HG02943 (cell line): Measurements from ENCODE around the gene CRB3.
"Not testable (repeated sequence)": the region's sequence is repeated elsewhere in the genome, so short reads cannot be mapped to it uniquely, and the experiment has no call there.

Source experiments
- ATAC-seq: cut with Tn5 transposase; IDR thresholded peaks from one replicate; pipeline ENCODE4 v1.9.1; 2021; ENCODE audit warnings: mild to moderate bottlenecking, low read depth, moderate library complexity; ENCODE audit not compliant: unreplicated experiment

CRB3 gene

GRCh38 chr19:6489278-6490061 is 25.4 kb downstream of the CRB3 start:
- ATAC-seq: no peak

DNA sequence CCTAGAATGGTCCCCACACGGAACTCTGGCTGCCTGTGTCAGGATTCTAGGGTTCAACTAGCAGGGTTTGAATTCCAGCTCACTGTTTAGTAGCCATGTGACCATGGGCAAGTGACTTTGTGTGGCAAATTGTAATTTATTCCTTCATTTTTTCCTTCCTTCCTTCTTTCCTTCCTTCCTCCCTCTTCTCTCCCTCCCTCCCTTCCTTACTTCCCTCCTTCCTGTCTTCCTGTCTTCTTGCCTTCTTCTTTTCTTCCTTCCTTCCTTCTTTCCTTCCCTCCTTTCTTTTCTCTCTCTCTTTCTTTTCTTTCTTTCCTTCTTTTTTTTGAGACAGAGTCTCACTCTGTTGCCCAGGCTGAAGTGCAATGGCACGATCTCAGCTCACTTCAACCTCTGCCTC is 26.1 kb downstream of the CRB3 start:
- no peak for ATAC-seq

DNA sequence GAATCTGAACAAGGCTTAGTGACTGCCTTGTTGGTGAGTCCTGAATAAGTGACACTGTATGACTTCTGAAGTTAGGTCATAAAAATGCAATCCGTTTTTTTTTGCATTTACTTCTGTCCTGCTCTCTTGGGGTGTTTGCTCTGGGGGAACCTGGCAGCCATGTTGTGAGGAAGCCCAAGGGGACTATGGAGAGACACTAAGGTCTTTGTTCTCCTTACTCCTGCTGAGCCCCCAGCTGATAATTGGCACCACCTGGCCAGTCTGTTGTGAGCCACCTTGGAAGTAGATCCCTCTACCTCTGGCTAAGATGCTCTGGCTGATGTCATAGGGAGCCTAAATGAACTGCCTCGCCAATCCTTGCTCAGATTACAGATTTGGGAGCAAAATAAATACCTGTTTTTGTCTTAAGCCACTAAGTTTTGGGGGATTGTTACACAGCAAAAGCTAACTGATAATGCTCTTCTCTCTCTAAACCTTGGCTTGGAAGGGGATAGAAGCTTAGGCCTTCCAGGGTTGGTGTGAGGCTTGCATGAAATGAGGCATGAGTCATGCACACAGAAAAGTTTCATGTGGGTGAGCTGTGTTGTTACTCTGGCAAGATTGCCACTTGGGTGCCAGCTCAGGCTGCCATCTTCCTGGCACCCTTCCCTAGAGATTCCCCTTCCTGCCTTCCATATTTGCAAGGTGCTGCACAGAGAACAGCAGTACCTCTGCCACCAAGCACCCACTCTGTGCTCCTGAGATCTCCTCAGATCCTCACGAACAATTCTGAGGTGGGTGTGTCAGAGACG is 27.9 kb downstream of the CRB3 start:
- no peak for ATAC-seq

DNA sequence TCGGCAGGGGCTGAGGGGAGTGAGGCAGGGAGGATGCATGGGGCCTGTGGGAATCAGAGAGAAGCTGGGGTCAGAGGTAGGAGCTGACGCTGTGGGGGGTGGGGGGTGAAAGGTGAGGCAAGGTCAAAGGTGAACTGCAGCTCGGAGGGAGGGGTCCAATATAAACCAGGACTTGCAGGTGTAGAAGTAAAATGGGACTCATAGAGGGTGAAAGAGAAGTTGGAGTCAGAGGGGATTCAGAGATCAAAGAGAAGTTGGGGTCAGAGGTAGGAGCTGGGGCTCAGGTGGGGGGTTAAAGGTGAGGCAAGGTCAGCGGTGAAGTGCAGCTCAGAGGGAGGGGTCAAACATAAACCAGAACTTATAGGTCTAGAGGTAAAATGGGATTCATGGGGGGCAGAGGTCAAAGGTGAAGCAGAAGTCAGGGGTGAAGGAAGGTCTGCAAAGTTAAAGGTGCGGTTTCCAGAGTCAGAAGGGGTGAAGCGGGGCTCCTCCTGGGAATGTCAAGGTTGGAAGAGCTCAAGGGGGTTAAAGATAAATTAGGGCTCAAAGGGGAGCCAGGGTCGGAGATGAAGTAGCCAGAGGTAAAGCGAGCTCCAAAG is 30.5 kb downstream of the CRB3 start:
- ATAC-seq: no peak

DNA sequence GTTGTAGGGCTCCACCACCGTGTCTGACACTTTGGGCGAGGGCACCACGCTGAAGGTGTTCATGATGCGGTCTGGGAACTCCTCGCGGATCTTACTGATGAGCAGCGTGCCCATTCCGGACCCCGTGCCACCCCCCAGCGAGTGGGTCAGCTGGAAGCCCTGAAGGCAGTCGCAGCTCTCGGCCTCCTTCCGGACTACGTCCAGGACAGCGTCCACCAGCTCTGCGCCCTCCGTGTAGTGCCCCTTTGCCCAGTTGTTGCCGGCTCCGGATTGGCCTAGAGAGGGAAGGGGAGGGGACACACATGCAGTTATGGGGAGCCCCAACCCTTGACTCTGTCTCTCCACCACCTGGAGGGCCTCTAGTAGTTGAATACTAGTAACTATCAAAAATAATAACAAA is 31.9 kb downstream of the CRB3 start:
- no peak for ATAC-seq

DNA sequence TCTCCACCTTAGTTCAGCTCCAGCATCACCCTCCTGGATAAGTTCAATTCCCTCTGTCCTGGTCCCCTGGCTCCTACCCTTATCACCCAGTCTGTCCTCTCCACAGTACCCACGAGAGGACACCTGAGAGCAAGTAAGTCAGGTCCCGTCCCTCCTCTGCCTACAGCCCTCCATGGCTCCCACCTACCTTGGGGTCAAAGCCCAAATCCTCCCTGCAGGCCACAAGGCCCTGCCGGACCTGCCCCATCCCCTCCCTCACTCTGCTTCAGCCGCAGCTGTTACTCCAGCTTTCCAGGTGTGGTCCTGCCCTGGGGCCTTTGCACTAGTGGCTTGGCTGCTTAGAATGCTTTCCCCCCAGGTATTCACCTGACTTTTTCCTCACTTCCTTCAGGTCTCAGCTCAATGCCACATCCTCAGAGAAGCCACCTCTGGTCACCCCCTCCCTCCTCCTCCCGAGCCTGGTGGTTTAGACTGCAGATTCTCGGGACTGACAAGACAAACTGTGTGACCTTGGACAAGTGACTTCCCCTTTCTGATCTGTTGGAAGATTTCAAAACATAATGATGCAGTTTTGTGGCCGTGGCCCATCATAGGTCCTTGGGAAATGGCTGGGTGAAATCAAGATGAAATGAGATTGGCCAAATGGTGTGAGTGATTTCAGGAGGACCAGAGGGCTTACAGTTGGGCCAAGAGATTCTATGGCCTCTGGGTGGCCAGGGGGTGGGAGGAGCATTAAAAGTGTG is 34.4 kb downstream of the CRB3 start:
- ATAC-seq: no peak

GRCh38 chr19:6499052-6499790 is 35.1 kb downstream of the CRB3 start:
- no peak for ATAC-seq

GRCh38 chr19:6500837-6501739 is 37.0 kb downstream of the CRB3 start:
- no peak for ATAC-seq

DNA sequence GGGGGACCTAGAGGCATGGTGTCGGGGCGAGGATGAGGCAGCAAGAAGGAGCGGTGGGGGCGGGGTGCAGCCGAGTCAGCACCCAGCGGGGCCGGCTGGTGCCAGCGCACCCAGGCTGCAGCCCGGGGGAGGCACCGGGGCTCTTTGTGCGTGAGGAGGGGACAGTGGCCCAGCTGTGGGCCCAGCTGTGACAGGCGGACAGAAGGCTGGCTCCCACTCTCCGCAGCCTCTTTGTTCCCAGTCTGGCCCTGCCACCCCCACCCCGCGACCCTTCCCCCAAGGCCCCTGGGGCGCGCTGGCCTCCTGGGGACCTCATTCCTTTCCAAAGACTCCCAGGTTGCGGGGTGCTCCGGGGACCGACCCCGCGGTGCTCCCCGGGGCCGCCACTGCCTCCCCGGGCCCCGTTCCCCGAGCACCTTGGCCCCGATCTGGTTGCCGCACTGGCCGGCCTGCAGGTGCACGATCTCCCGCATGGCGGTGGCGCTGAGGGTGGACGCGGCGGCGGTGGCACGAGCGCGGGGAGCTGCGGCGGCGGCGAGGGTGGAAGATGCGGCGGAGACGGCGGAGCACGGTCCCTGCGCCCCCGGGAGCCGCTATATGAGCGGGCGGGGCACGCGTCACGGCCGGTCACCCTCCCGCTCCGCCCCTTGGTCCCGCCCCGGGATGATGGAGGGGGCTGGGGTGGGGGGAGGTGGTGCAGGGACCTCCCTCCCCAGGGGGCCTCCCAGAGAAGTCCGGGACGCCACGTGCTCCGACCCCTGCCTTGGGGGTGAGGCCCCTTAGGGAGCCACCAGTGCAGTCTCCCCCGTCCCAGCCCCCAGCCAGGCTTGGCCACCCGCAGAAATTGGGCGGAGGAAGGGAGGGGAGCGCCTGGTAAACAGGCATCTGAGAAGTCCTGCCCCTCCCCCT is 37.9 kb downstream of the CRB3 start, which contains the start of gene TUBB4A:
Gene TUBB4A, minus strand, starts transcription at position 570 of the 909 bp plus-strand sequence. Its CDS starts 97 bp downstream, at position 473.
- no peak for ATAC-seq

DNA sequence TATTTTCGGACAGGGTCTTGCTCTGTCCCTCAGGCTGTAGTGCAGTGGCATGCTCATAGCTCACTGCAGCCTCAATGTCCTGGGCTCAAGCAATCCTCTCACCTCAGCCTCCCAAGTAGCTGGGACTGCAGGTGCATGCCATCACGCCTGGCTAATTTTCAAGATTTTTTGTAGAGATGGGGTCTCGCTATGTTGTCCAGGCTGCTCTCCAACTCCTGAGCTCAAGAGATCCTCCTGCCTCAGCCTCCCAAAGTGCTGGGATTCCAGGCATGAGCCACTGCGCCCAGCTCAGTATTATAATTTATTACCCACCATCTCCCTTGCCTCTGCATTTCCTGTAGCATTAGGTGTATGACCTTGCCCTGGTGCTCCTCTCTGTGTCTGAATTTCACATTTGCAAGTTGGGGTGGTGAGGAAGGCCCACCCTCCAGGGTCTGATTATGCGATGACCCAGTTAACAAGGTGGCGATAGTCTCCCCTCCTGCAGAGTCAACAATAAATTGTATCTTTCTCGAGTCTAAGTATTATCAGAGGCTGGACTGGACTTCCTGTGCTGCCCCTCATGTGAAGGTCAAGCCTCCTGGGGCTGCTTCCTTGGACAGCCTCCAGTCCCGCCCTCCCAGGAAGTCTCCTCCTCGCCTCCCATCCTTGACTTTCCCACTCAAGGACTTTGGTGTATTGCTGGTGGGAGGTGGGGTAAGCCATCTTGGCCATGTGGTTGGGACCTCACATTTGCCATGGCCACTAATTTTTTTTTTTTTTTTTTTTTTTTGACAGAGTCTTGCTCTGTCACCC is 39.5 kb downstream of the CRB3 start:
- ATAC-seq: no peak

GRCh38 chr19:6508028-6508771 is 44.1 kb downstream of the CRB3 start:
- not testable (repeated sequence) for ATAC-seq

DNA sequence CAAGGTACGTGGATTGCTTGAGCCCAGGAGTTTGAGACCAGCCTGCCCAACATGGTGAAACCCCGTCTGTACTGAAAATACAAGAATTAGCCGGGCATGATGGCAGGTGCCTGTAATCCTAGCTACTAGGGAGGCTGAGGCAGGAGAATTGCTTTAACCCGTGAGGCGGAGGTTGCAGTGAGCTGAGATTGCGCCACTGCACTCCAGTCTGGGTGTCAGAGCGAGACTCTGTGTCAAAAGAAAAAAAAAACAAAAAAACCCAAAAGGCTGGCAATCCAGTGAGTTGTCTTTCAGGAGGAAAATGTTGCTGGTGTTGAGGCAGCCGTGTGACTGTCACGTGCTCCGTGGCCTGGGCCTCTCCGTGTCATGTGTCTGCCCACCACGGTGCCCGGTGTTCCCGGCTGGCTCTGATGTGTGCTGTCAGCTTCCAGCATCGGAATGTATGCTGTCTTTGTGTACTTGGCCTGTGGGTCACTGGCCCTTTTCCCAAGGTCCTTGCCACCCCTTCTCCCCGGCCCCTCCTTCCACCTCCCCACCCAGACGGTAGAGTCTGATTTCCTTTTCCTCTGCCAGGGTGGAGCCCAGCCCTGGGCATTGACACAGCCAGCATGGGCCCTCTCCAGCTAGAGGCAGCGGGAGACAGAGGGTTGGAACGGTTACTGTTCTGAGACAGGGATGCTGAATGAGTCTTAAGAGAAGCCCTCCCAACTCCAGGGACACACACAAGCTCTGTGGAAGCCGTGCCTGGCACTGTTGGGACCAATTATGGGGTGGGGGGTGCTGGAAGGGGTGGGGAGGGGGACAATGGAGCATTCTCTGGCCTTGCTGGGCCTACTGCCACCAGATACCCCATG is 45.3 kb downstream of the CRB3 start:
- ATAC-seq: no peak

DNA sequence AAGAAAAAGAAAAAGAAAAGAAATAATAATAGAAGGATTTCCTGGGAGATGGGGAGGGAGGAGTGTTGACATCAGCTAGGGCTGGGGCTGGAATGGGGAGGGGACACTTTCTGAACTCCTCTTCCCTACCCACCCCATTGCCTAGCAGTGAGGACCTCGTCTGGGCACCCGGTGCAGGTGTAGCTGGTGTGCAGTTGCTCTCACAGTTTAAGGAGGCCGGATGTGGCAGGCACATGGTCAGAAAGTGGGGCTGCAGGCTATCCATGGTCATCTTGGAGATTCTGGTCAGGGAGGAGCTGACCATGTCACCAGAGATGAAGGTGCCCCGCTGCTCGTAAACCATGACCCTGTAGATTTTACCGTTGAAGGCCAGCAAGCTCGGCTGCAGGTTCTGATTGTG is 46.5 kb downstream of the CRB3 start:
- no peak for ATAC-seq

DNA sequence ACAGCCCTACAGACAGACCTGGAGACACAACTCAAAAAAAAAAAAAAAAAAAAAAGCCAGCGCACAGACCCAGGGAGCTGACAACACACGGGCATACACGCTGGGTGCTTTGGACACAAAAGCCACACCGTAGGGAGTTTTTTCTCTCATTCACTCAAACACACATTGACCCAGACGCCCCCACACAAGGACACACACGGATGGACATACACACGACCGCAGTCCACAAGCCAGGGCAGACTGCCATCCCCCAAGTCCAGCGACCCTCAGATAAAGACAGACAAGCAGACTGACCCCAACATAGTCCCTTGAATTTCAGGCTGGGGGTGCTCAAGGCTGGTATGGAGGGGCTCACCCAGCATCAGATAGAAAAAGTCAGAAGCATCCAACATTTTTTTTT is 50.0 kb downstream of the CRB3 start:
- no peak for ATAC-seq

GRCh38 chr19:6514926-6515544 is 51.0 kb downstream of the CRB3 start:
- ATAC-seq: no peak
